ENCODE data around the gene CATSPER1.

DNA sequence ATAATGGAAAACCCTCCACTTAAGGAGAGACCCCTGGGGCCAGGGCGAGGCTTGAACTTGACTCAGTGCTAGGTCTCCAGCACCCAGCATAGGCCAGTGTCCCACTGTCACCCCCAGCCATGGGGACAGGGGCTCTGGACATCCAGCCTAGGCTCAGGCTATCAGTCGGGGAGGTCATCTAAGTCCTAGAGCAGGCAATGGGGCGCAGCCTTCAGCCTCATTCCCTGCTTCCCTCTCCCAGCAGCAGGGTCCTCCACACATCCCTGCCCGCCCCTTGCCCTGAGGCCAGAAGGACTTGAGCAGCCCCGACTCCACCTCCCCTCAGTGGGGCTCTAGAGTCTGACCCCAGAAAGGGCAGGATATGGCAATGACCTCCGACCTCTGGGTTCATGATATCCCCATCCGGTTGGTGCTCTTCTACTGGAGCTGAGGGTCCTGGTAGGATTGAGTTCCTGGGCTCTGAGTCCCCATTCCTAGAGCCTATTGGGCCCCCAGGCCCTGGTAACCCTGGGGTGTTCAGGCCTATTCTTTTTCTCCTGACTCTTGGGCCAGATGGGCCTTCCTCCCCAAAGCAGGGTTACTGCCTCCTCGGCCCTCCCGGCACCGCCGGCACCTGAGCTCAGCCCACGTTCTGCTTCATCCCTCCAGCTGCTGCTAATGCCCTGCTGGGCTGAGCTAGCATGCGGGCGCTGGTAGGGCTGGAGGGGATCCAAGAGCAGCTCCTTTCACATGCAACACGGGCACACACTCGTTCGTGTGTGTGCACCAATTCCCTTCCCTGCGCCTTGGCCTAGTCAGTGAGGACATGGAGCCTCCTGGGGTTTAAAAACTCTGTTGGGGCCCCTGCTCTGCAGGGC lies 10.1 kb downstream of the CATSPER1 start:
- TF ChIP-seq CTCF (IDR thresholded peaks at IDR 0.05; ENCODE audit: insufficient read depth, low read depth, low read length) (no peak), EZH2 (IDR thresholded peaks at IDR 0.05; ENCODE audit: insufficient read depth, low read length) (no peak)

All from astrocyte (in vitro differentiated cells and primary cell).